Adipocyte (in vitro differentiated cells): ENCODE measurements around the gene WASL.

ENCODE experiments used
- DNase-seq: peaks from one replicate; pipeline ENCODE4 v3.0.0-alpha.2; 2015; ENCODE audit warnings: low read depth
- H3K27me3 ChIP-seq: replicated peaks from 2 replicates; pipeline ENCODE4 v1.7.0; 2013; ENCODE audit warnings: mild to moderate bottlenecking, low read length, moderate library complexity; ENCODE audit not compliant: control insufficient read depth, insufficient read depth
- H3K36me3 ChIP-seq: 2 replicates; pipeline ENCODE4 v1.7.0; 2013; ENCODE audit warnings: low read length, mild to moderate bottlenecking, moderate library complexity; ENCODE audit not compliant: control insufficient read depth, insufficient read depth, severe bottlenecking
- H3K4me1 ChIP-seq: 2 replicates; pipeline ENCODE4 v1.7.0; 2013; ENCODE audit warnings: mild to moderate bottlenecking, low read length, moderate library complexity; ENCODE audit not compliant: control insufficient read depth, insufficient read depth
- H3K4me3 ChIP-seq: 2 replicates; pipeline ENCODE4 v1.7.0; 2013; ENCODE audit warnings: mild to moderate bottlenecking, low read length, moderate library complexity
- H3K9ac ChIP-seq: 2 replicates; pipeline ENCODE4 v1.7.0; 2013; ENCODE audit warnings: mild to moderate bottlenecking, low read length, moderate library complexity
- H3K9me3 ChIP-seq: 2 replicates; pipeline ENCODE4 v1.7.0; 2013; ENCODE audit warnings: mild to moderate bottlenecking, low read length, moderate library complexity; ENCODE audit not compliant: control insufficient read depth

The WASL gene

DNA sequence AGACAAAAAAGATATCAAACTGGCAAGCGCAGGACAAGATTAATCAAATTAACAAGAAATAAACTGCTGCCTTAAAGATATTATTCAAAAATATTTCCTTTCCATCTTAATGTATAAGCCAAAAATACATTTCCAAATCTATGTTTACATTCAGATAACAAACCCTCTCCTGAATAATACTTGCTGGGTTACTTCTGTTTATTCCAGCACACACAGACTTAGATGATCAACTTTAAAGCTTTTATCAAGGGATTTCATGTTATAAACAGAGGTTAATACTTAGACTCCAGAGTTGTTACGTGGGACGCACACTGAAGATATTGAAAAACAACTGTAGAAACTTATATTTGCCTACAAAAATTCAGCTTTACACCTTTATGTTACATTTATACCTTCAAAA lies 59.6 kb downstream of the WASL start:
- H3K4me1 ChIP-seq = no peaks in the 10 kb centered on the region
- no peak overlapping the region for H3K4me3 ChIP-seq
- no peaks in the 10 kb centered on the region for H3K27me3 ChIP-seq
- H3K9ac ChIP-seq = no peak overlapping the region
- peaks cover 67% of the 10 kb centered on the region for H3K36me3 ChIP-seq
- no peak for DNase-seq
- no peaks in the 10 kb centered on the region for H3K9me3 ChIP-seq

GRCh38 chr7:123687727-123688126 lies 61.1 kb downstream of the WASL start:
- DNase-seq = no peak
- no peaks in the 10 kb centered on the region for H3K27me3 ChIP-seq
- H3K9ac ChIP-seq = no peak overlapping the region
- peaks cover 60% of the 10 kb centered on the region for H3K36me3 ChIP-seq
- no peak overlapping the region for H3K4me3 ChIP-seq
- H3K4me1 ChIP-seq = peaks cover 5% of the 10 kb centered on the region
- H3K9me3 ChIP-seq = no peaks in the 10 kb centered on the region

GRCh38 chr7:123687161-123687560 lies 61.6 kb downstream of the WASL start:
- Histone ChIP-seq H3K4me3 (no peak overlapping the region), H3K9me3 (no peaks in the 10 kb centered on the region), H3K36me3 (peaks cover 56% of the 10 kb centered on the region), H3K27me3 (no peaks in the 10 kb centered on the region), H3K9ac (no peak overlapping the region), H3K4me1 (peaks cover 6% of the 10 kb centered on the region)
- no peak for DNase-seq

DNA sequence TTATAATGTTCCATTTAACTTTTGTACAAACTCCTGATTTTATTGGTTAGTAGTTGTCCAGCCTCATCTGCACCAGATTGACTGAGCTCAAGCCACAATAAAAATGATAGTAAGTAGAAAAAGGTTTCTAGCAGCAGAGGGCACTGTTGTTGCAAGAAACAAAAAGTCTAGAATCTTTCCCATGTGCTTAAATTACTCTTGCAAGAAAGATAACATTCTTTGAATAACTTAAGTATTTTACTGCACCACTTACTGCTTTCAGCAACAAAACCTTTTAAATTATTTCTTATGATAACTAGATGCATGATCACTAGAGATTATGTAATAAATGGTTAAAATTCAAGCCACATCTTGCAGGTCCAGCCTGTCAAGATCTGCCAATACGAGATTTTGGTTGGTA lies 66.1 kb downstream of the WASL start:
- DNase-seq = peak; percentile 87
- Histone ChIP-seq H3K4me1 (peaks cover 14% of the 10 kb centered on the region), H3K9me3 (no peaks in the 10 kb centered on the region), H3K4me3 (no peak overlapping the region), H3K27me3 (no peaks in the 10 kb centered on the region), H3K9ac (no peak overlapping the region), H3K36me3 (peaks cover 55% of the 10 kb centered on the region)

DNA sequence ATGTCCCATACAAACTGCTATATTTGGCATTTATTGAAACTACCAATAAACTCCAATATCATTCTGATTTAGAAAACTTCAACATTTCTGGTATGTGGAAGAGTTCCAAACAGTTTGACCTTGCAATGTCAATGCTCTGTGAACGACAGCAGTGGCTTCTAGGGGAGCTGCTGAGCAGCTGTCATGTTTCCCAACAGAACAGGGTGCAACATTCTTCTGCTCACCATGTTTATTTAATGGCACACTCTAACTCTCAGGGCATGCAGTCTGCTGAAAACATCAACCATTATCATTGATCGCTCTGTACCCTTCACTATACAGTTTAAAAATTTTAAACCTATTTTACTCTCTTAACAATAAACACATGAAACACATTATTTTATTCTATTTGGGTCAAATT lies 67.2 kb downstream of the WASL start:
- H3K9ac ChIP-seq = no peak overlapping the region
- no peaks in the 10 kb centered on the region for H3K27me3 ChIP-seq
- peaks cover 49% of the 10 kb centered on the region for H3K36me3 ChIP-seq
- H3K4me3 ChIP-seq = no peak overlapping the region
- peaks cover 20% of the 10 kb centered on the region for H3K4me1 ChIP-seq
- DNase-seq = no peak
- no peaks in the 10 kb centered on the region for H3K9me3 ChIP-seq

DNA sequence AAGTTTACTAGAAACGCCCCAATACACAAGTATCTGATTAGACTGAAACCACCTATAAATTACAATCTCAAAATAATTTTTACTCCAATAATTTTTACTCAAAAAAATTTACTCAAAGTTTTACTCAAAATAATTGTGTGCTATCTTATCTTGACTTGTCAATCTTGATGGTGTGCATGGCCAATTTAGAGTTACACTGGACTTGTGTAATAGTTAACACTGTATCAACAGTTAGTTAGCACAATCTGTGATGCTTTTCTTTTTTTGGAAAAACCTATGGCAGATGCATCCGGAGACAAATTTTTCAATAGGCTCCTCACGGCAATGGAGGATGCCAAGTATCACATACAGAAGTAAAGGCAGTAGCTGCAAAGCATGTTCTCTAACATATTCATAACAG lies 68.2 kb downstream of the WASL start:
- Histone ChIP-seq H3K36me3 (peaks cover 49% of the 10 kb centered on the region), H3K27me3 (no peaks in the 10 kb centered on the region), H3K4me3 (no peak overlapping the region), H3K9me3 (no peaks in the 10 kb centered on the region), H3K4me1 (peaks cover 20% of the 10 kb centered on the region), H3K9ac (no peak overlapping the region)
- DNase-seq = no peak

DNA sequence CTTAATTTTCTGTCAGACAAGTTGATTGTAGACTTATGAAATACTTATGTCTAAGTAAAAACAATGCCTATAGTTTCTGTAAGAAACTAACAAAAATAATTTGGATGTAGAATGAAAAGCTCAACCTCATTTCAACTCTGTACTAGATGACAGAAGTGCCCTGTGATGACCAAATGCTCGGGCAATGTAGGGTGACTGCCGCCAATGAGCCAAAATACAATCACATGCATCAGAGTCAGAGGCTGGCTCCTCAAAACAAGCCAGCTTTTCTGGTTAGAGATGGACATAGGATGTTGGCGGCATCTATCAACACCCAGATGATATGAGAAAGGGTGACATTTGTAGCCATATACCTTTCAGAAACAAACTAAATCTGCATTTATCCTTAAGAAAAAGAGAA lies 69.2 kb downstream of the WASL start:
- Histone ChIP-seq H3K36me3 (peaks cover 41% of the 10 kb centered on the region), H3K9ac (no peak overlapping the region), H3K27me3 (no peaks in the 10 kb centered on the region), H3K9me3 (no peaks in the 10 kb centered on the region), H3K4me3 (no peak overlapping the region), H3K4me1 (peaks cover 30% of the 10 kb centered on the region)
- no peak for DNase-seq

- DNase-seq = no peak
- no peaks in the 10 kb centered on the region for H3K9me3 ChIP-seq
These were observed 71.6 kb downstream of the WASL start for GRCh38 chr7:123677061-123677715.

DNA sequence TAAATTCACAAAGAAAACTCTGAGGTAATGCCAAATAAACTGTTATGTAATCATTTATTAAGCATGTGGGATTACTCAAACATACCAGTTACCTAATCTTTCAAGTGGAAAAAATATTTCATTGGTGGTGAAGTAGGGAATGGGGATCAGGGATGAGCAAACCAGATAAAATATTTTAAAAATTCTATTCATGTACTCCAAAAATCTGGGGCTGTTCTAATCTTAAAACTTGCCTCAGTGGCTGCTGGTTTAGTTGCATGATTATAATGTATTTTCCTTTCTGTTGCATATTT lies 73.7 kb downstream of the WASL start:
- DNase-seq = peak; percentile 11
- Histone ChIP-seq H3K9me3 (no peaks in the 10 kb centered on the region), H3K36me3 (peaks cover 10% of the 10 kb centered on the region), H3K4me1 (peaks cover 24% of the 10 kb centered on the region), H3K9ac (no peak overlapping the region), H3K4me3 (no peak overlapping the region), H3K27me3 (no peaks in the 10 kb centered on the region)

More at GRCh38 chr7:123677061-123677715, 71.6 kb downstream of the WASL start:
- Histone ChIP-seq H3K4me1 (peaks cover 32% of the 10 kb centered on the region), H3K4me3 (no peak overlapping the region), H3K27me3 (no peaks in the 10 kb centered on the region), H3K9ac (no peak overlapping the region), H3K36me3 (peaks cover 30% of the 10 kb centered on the region)

DNA sequence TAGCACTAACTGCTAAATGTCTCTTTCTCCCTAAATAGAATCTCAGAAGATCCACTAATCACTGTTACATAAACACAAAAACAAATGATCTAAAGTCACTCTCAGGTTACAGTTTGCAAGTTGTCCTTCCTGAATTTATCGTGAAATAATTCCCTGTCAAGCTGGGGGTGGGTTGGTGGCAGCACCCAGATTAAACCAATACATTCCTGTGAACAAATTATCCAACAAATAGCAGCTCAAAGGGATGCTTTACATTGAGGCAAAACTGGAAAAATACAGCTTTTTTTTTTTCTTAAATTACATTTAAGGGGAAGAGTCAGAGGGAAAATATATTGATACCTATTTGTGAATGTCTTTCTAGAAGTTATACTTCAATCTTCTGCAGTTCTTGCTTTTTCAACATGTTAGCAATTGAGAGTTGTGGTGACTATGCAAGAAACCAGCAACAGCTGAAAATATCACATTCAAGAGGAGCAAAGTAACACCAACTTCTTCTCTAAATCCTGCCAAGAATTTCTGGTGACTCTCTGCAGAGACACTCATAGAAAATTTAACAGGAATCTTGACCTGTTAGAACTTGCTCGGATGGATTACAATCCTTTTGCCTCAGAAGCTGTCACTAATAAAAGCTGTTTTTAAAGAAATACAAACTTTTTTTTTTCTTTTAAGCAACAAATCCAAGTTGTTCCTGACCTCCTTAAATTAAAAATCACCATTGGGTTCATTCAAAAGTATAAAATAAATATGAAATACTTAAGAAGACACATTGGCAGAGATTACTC lies 74.2 kb downstream of the WASL start:
- DNase-seq = peak; percentile 23
- no peaks in the 10 kb centered on the region for H3K9me3 ChIP-seq
- peaks cover 5% of the 10 kb centered on the region for H3K36me3 ChIP-seq
- peaks cover 24% of the 10 kb centered on the region for H3K4me1 ChIP-seq
- H3K4me3 ChIP-seq = no peak overlapping the region
- H3K27me3 ChIP-seq = no peaks in the 10 kb centered on the region
- no peak overlapping the region for H3K9ac ChIP-seq

GRCh38 chr7:123673752-123674398 lies 74.9 kb downstream of the WASL start:
- Histone ChIP-seq H3K9ac (no peak overlapping the region), H3K9me3 (no peaks in the 10 kb centered on the region), H3K36me3 (peaks cover under 1% of the 10 kb centered on the region), H3K27me3 (no peaks in the 10 kb centered on the region), H3K4me1 (peaks cover 24% of the 10 kb centered on the region), H3K4me3 (no peak overlapping the region)
- DNase-seq = peak; percentile 12
